NCI-H82 treated with DMSO at 0.1 percent for 48 hours (cell line): ENCODE data around the gene TRAPPC5.

Experiments used
- DNase-seq: peaks from one replicate; lab custom pipeline; 2025; ENCODE audit not compliant: unreplicated experiment; lab: John Stamatoyannopoulos, UW

Gene TRAPPC5

DNA sequence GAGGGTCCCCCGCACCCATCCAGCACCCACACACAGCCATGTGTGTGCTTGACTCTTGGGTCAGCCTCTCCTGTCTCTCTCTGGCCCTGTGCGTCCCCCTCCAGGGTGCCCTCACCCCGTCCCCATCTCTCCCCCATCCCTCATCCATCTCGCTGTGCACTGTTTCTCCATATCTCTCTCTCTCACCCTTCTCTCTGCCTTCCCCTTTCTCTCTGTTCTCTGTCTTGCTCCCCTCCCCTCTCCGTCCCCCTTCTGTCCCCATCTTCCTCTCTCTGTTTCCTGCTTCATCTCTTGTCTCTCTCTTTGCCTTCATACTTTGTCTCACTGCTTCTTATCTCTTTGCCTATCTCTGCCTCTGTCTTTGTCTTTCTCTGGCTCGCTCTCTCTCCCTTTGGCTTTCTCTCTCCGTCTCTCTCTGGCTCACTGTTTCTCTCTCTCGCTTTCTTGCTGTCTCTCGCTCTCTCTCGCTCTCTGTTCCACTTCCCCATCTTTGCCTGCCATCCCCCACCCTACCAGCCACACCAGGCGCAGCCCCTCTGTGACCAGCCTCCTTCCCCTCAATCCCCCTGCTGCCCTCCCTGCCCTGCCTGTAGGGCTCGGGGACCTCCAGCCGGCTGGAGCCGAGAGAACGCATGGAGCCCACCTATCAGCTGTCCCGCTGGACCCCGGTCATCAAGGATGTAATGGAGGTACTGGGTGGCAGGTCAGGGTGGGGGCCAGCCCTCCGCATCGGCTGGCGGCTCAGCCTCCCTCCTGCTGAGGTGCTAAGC lies 34.8 kb upstream of the TRAPPC5 start:
- DNase-seq = no peak

GRCh38 chr19:7646426-7646700 lies 34.3 kb upstream of the TRAPPC5 start:
- DNase-seq = no peak

DNA sequence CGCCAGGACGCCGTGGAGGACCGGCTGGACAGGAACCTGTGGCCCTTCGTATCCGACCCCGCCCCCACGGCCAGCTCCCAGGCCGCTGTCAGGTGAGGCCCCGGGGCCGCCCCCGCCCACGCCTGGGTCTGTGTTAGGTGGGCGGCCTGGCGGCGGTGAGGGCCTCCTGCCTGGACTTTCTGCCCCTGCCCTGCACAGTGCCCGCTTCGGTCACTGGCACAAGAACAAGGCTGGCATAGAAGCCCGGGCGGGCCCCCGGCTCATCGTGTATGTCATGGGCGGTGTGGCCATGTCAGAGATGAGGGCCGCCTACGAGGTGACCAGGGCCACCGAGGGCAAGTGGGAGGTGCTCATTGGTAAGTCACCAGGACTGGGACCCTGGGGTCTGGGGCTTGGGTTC lies 33.5 kb upstream of the TRAPPC5 start:
- DNase-seq = no peak

DNA sequence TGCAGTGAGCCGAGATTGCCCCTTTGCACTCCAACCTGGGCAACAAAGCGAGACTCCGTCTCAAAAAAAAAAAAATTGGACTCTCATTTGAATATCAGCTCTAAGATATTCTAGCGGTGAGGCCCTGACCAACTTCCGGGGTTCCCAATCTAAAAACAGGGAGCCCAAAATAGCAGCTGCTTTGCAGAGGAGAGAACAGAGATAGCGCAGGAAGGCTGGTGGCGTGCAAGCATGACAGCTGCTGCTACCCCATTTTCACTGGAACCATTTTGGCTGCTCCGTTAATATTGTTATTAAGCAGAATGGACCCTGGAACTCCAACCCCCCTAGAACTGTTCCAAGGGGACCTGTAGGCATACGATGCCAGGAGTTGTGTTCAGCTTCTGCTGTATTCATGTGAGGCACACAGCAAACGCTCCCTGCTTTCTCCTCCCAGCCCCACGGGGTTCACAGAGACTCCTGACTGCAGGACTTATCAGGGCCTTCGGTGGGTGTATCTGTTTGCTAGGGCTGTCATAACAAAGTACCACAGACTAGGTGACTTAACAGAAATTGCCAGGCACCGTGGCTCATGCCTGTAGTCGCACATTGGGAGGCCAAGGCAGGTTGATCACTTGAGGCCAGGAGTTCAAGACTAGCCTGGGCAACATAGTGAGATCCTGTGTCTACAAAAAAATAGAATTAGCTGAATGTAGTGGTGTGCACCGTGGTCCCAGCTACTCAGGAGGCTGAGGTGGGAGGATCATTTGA lies 32.2 kb upstream of the TRAPPC5 start:
- no peak for DNase-seq

GRCh38 chr19:7650148-7650547 lies 30.5 kb upstream of the TRAPPC5 start:
- no peak for DNase-seq

DNA sequence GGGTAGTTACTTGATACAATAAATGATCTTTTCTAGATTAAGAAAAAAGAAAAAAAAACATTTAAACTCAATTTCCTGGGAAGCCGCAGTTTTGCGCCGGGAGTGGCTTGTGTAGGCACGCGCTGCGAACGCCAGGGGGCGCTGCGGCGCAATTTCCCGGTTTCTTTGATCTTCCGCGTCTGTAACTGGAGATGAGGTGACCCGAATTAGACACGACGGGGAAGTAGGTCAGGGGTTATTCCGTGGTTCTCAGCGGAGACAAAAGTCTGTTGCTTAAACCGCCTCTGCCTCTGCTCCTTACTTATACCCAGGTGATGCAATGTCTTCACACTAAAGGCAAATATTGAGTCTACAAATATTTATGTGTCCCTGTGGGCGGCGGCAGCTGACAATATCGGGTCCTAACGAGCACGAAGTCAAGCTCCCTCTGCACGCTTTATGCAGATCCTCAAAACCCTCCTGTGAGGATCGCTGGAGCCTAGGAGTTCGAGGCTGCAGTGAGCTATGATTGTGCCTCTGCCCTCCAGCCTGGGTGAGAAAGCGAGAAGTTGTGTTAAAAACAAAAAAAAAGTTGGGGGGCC lies 28.5 kb upstream of the TRAPPC5 start:
- DNase-seq = peak; percentile 58

DNA sequence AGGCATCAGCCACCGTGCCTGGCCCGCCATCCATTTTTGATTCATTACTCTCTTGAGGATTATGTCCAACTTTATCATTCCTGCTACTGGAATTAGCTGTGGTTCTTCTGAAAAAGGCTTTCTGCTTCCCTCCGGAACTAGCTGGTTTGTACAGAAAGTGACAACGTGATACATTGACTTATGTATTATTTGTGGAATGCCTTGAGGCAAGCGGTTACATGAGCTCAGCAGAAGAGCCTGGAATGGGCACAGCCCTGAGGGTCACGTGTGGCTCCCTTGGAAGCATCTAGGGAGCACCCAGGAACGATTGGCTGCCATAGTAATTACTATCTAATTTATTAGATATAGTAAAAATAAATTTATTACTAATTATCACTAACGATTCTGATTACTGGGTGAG lies 26.2 kb upstream of the TRAPPC5 start:
- no peak for DNase-seq

GRCh38 chr19:7655581-7655980 lies 25.1 kb upstream of the TRAPPC5 start:
- no peak for DNase-seq

DNA sequence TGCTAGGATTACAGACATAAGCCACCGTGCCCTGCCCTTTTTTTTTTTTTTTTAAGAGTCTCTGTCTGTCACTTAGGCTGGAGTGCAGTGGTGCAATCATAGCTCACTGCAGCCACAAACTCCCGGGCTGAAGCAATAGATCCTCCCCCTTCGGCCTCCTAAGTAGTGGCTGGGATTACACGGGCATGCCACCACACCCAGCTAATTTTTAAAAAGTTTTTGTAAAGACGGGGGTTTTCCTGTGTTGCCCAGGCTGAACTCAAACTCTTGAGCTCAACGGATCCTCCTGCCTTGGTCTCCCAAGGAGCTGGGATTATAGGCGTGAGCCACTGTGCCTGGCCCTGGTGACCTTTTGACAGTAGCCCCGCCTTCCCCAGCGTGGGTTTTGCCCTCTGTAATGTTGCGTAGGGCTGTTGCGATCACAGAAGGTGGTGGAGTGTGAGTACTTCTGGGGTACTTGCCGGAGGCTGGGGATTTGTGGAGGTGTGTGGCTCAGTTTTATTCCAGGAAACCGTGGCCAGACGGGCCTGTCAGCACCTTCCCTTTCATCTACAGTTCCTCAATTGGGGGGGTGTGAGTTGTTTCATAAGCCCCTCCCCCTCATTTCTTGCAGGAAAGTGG lies 23.4 kb upstream of the TRAPPC5 start:
- no peak for DNase-seq

- DNase-seq = no peak
Observed at GRCh38 chr19:7658219-7658686, 22.4 kb upstream of the TRAPPC5 start.

- no peak for DNase-seq
Observed at GRCh38 chr19:7661744-7662538, 18.7 kb upstream of the TRAPPC5 start.

- DNase-seq = no peak
Observed at GRCh38 chr19:7662657-7663056, 18.0 kb upstream of the TRAPPC5 start.

DNA sequence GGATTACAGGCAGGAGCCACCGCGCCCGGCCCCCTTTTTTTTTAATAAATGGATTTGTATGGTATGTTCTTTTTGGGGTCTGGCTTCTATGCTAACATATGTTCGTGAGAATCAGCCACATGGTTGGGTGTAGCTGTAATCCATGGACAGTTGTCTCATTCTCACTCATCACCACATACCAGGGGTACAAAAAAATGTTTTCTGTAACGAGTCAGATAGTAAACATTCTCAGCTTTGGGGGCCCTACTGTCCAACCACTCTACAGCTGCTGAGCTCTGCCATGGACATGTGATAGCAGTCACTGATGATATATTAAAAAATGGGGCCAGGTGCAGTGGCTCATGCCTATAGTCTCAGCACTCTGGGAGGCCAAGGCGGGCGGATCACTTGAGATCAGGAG lies 16.9 kb upstream of the TRAPPC5 start:
- DNase-seq = no peak

GRCh38 chr19:7665076-7665475 lies 15.6 kb upstream of the TRAPPC5 start:
- DNase-seq = no peak

GRCh38 chr19:7668842-7669241 lies 11.8 kb upstream of the TRAPPC5 start, which contains the start of gene RETN:
Gene RETN, plus strand, starts transcription at chr19:7669049. Its CDS starts 278 bp downstream, at chr19:7669327.
- DNase-seq = no peak

GRCh38 chr19:7669641-7670040 lies 11.0 kb upstream of the TRAPPC5 start:
- no peak for DNase-seq

DNA sequence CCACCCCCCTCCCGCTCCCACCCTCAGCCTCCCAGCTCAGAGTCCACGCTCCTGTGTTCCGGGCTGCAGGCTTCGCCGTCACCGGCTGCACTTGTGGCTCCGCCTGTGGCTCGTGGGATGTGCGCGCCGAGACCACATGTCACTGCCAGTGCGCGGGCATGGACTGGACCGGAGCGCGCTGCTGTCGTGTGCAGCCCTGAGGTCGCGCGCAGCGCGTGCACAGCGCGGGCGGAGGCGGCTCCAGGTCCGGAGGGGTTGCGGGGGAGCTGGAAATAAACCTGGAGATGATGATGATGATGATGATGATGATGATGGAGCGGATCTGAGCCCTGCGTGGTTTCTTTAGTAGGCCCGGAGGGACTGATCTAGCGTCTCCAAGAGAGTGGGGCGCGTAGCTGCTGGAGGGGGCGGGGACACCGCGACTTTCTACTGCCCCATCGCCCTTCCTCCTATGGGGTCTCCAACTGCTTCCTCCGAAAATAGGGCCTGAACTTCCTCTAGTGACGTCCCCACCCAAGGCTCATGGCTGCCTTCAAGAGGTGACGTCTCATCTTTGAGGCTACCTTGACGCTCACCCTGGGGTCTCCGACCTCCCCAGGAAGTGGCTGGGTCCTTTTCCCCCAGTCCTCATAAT lies 10.4 kb upstream of the TRAPPC5 start:
- DNase-seq = no peak

GRCh38 chr19:7670790-7671189 lies 9.8 kb upstream of the TRAPPC5 start:
- DNase-seq = no peak

GRCh38 chr19:7672522-7672921 lies 8.1 kb upstream of the TRAPPC5 start:
- no peak for DNase-seq
